Colonic mucosa (tissue), 4 donors: ENCODE data around the gene IL1RAPL1. TPM values are rescaled to one million over a fixed set of nuclear protein-coding genes. Genes with fewer than 3 reads are reported as not detected.

ENCODE experiments used
- DNase-seq: peaks from one replicate; pipeline ENCODE4 v3.0.0-alpha.2; 2020
- H3K27ac ChIP-seq: fragments of 200-600 bp; one replicate; pipeline ENCODE4 v1.8.0; 2021
- H3K27me3 ChIP-seq: fragments of 200-600 bp; one replicate; pipeline ENCODE4 v1.8.0; 2021
- H3K36me3 ChIP-seq: fragments of 200-600 bp; one replicate; pipeline ENCODE4 v1.8.0; 2021
- H3K4me1 ChIP-seq: fragments of 200-600 bp; one replicate; pipeline ENCODE4 v1.8.0; 2021; ENCODE audit warnings: mild to moderate bottlenecking
- H3K4me3 ChIP-seq: fragments of 200-600 bp; one replicate; pipeline ENCODE4 v1.8.0; 2021
- H3K9ac ChIP-seq, 2 donors: one replicate each; pipeline ENCODE4 v1.7.0; 2013; ENCODE audit warnings: control low read depth in 2 of 2, low read depth in 2 of 2, low read length in 2 of 2
- H3K9me3 ChIP-seq: fragments of 200-600 bp; one replicate; pipeline ENCODE4 v1.8.0; 2021
- CTCF ChIP-seq: fragments of 200-600 bp; IDR thresholded peaks from one replicate; pipeline ENCODE4 v1.8.0; 2022; ENCODE audit warnings: antibody characterized with exemption, mild to moderate bottlenecking
- intact Hi-C: fragments of 100-400 bp; cut with DNase I; formaldehyde crosslinking; loops from one replicate; pipeline ENCODE4 v1.14.1; 2022
- total RNA-seq, 2 donors: library from RNA; stranded (reverse); fragmentation: NEBNext Ultra II Directional in 1 of 2; extraction: Animal tissue kit (Norgen Biotek cat#: 25700) in 1 of 2; gene quantifications; one replicate each; pipeline ENCODE4 v1.2.1, GENCODE V29; 2021
- donor health status: healthy.
- donor health status: DM: no; HTN: no; CAD: no.
- donor health status: DM: no; HTN: no; CAD: no.

IL1RAPL1 gene
- total RNA-seq, 2 donors from 2014 or later: 0.10 to 0.24 TPM

GRCh38 chrX:29640106-29640505 lies 1052.9 kb downstream of the IL1RAPL1 start:
- H3K9me3 ChIP-seq: no peaks in the 10 kb centered on the region
- H3K9ac ChIP-seq: no peak overlapping the region
- H3K4me3 ChIP-seq: no peak overlapping the region
- no peaks in the 10 kb centered on the region for H3K4me1 ChIP-seq
- H3K36me3 ChIP-seq: no peaks in the 10 kb centered on the region
- no peak overlapping the region for H3K27ac ChIP-seq
- no peaks in the 10 kb centered on the region for H3K27me3 ChIP-seq
- intact Hi-C loops: no loop called here
- DNase-seq: no peak
- TF ChIP-seq CTCF: no peak

GRCh38 chrX:29641461-29641860 lies 1054.2 kb downstream of the IL1RAPL1 start:
- Histone ChIP-seq H3K27ac (no peak overlapping the region), H3K9ac (no peak overlapping the region), H3K36me3 (no peaks in the 10 kb centered on the region), H3K9me3 (no peaks in the 10 kb centered on the region), H3K27me3 (no peaks in the 10 kb centered on the region), H3K4me3 (no peak overlapping the region), H3K4me1 (no peaks in the 10 kb centered on the region)
- no peak for TF ChIP-seq CTCF
- no peak for DNase-seq
- intact Hi-C loops: no loop called here

GRCh38 chrX:29643181-29643580 lies 1055.9 kb downstream of the IL1RAPL1 start:
- Histone ChIP-seq H3K4me1 (no peaks in the 10 kb centered on the region), H3K9ac (no peak overlapping the region), H3K27ac (no peak overlapping the region), H3K27me3 (no peaks in the 10 kb centered on the region), H3K36me3 (no peaks in the 10 kb centered on the region), H3K4me3 (no peak overlapping the region), H3K9me3 (no peaks in the 10 kb centered on the region)
- no peak for DNase-seq
- intact Hi-C loops: no loop called here
- no peak for TF ChIP-seq CTCF

- Histone ChIP-seq H3K27ac (no peak overlapping the region), H3K9ac (no peak overlapping the region), H3K4me3 (no peak overlapping the region), H3K27me3 (no peaks in the 10 kb centered on the region), H3K36me3 (no peaks in the 10 kb centered on the region), H3K4me1 (no peaks in the 10 kb centered on the region), H3K9me3 (no peaks in the 10 kb centered on the region)
- DNase-seq: no peak
- no peak for TF ChIP-seq CTCF
- intact Hi-C loops: no loop called here
Observed at GRCh38 chrX:29648161-29648560, 1060.9 kb downstream of the IL1RAPL1 start.

- Histone ChIP-seq H3K9me3 (no peaks in the 10 kb centered on the region), H3K4me3 (no peak overlapping the region), H3K27ac (no peak overlapping the region), H3K27me3 (no peaks in the 10 kb centered on the region), H3K9ac (no peak overlapping the region), H3K36me3 (no peaks in the 10 kb centered on the region), H3K4me1 (no peaks in the 10 kb centered on the region)
- no peak for TF ChIP-seq CTCF
- intact Hi-C loops: no loop called here
- DNase-seq: no peak
Observed at GRCh38 chrX:29652484-29652883, 1065.2 kb downstream of the IL1RAPL1 start.

GRCh38 chrX:29653721-29654120 lies 1066.5 kb downstream of the IL1RAPL1 start:
- DNase-seq: no peak
- Histone ChIP-seq H3K9ac (no peak overlapping the region), H3K27ac (no peak overlapping the region), H3K36me3 (no peaks in the 10 kb centered on the region), H3K9me3 (no peaks in the 10 kb centered on the region), H3K4me3 (no peak overlapping the region), H3K27me3 (no peaks in the 10 kb centered on the region), H3K4me1 (no peaks in the 10 kb centered on the region)
- no peak for TF ChIP-seq CTCF
- intact Hi-C loops: no loop called here
